ENCODE data around the gene ZKSCAN8.
A peak's percentile ranks its signal among the peaks of the same experiment; 100 is the strongest.

Gene ZKSCAN8

DNA sequence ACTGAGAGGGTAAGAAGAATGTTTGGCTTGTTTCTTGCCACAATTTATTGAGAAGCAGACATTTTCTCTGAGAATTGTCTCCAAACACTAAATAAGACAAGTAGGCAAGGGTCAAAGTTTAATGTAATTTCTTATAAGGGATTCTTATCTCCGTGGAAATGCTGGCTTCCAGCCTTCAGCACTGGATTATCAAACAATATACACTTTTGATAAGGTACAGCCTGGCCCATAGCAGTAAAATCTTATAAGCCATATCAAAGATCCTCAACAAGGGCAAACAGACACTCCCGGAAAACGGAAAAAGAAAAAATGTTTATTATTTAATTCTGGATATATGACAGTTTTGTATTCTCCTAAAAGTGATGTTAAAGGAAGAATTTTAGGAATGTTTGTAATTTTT is 64.8 kb downstream of the ZKSCAN8 start:
- no peak for DNase-seq
- TF ChIP-seq GATA1 (IDR thresholded peaks at IDR 0.05; ENCODE audit: low read depth, low read length) (no peak), POLR2A (IDR thresholded peaks at IDR 0.05; ENCODE audit: low read length) (no peak)

- no peak for DNase-seq
- no peak for TF ChIP-seq GATA1 (IDR thresholded peaks at IDR 0.05; ENCODE audit: low read depth, low read length)
Observed at GRCh38 chr6:28206928-28207509, 65.3 kb downstream of the ZKSCAN8 start.

GRCh38 chr6:28207510-28208110 is 65.9 kb downstream of the ZKSCAN8 start:
- DNase-seq = peak; percentile 55 to 67
- no peak for TF ChIP-seq GATA1 (IDR thresholded peaks at IDR 0.05; ENCODE audit: low read depth, low read length)
- no peak for TF ChIP-seq POLR2A (IDR thresholded peaks at IDR 0.05; ENCODE audit: low read length)

GRCh38 chr6:28208111-28208659 is 66.5 kb downstream of the ZKSCAN8 start:
- TF ChIP-seq POLR2A (IDR thresholded peaks at IDR 0.05; ENCODE audit: low read length) (no peak), GATA1 (IDR thresholded peaks at IDR 0.05; ENCODE audit: low read depth, low read length) (no peak)
- DNase-seq = peak; percentile 50 to 57
